GM12864 (cell line): Measurements from ENCODE around the gene MAGI2.

ENCODE experiments used
- DNase-seq: peaks from one replicate; pipeline ENCODE4 v3.0.0-alpha.2; 2011; ENCODE audit warnings: low read depth
- H3K4me3 ChIP-seq: 2 replicates; pipeline ENCODE4 v1.5.1; 2011; ENCODE audit warnings: mild to moderate bottlenecking, low read depth, low read length, control low read depth
- CTCF ChIP-seq: IDR thresholded peaks from 2 replicates; pipeline ENCODE4 v1.5.1; 2011; ENCODE audit warnings: low read depth, mild to moderate bottlenecking, moderate library complexity, low read length, control low read depth, inconsistent platforms; ENCODE audit errors: missing control alignments

MAGI2 gene

GRCh38 chr7:78206769-78207168 is 1246.7 kb downstream of the MAGI2 start:
- no peak for TF ChIP-seq CTCF
- H3K4me3 ChIP-seq = no peak overlapping the region
- no peak for DNase-seq

- TF ChIP-seq CTCF = no peak
- DNase-seq = no peak
- no peak overlapping the region for H3K4me3 ChIP-seq
These were observed 1250.3 kb downstream of the MAGI2 start for GRCh38 chr7:78203042-78203720.

GRCh38 chr7:78198756-78199155 is 1254.7 kb downstream of the MAGI2 start:
- H3K4me3 ChIP-seq = no peak overlapping the region
- DNase-seq = no peak
- TF ChIP-seq CTCF = no peak

- no peak overlapping the region for H3K4me3 ChIP-seq
- TF ChIP-seq CTCF = no peak
- no peak for DNase-seq
These were observed 1256.0 kb downstream of the MAGI2 start for GRCh38 chr7:78197447-78197846.

GRCh38 chr7:78195281-78195680 is 1258.2 kb downstream of the MAGI2 start:
- H3K4me3 ChIP-seq = no peak overlapping the region
- TF ChIP-seq CTCF = no peak
- no peak for DNase-seq

- DNase-seq = no peak
- no peak for TF ChIP-seq CTCF
- H3K4me3 ChIP-seq = no peak overlapping the region
These were observed 1258.9 kb downstream of the MAGI2 start for GRCh38 chr7:78194611-78195010.

- no peak for TF ChIP-seq CTCF
- no peak for DNase-seq
- no peak overlapping the region for H3K4me3 ChIP-seq
These were observed 1261.9 kb downstream of the MAGI2 start for GRCh38 chr7:78191475-78192079.
